Central memory CD4-positive, alpha-beta T cell (primary cell): ENCODE measurements around the gene GALR2.
A peak's percentile ranks its signal among the peaks of the same experiment; 100 is the strongest.

Source experiments
- DNase-seq: peaks from one replicate; pipeline ENCODE4 v3.0.0; 2022

GALR2 gene

DNA sequence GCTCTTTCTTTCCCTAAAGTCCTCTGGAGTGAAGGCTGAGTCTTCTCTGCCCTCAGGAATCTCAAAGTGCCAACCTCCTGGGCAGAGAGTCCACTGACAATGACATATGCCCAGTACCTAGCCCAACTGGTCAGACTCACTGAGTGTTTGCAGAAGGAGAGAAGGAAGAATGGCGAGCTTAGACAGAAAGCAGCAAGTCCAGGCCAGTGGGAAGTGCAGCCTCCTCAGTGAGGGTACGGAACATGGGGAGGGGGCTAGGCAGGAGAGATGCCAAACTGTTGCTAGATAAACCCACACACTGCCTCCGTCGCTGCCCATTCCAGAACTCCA, 28.3 kb downstream of the GALR2 start:
- no peak for DNase-seq

DNA sequence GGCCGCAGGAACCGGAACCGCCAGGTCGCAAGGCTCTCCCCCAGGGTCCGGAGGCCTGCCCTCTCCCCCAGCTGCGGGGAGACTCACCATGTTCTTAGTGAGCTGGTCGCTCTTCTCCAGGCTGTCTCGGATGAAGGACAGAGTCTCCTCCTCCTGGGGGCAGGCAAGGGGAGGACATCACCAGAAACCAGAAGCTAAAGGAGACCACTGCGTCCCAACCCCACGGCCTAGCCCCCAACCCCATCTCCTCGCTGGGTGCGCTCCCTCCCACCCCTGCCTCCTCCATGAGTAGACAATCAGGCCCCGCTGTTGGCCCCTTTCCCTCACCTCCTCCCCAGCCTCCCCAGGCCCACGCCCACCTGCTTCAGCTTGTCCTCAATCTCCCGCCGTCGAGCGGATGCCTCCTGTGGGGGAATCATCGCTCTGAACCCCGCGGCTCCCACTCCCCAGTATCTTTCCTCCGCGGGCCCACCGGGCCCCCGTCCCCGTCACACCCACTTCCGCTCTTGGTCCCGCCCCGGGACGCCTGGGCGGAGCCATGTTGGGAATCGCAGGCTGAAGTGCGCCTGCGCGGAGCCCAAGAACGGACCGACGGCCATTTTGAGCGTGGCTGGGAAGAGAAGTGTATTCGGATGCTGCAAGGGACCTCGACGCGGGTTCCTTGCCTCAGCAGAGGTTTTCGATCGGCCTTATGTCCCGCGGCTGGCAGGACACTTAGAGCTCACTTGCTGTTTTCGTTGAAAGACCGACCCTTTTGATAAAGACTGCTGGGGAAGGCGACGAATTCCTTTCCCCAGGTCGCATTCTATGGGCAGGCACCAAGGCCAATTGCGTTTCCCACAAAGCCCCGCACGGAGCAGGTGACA, 28.9 kb downstream of the GALR2 start, which contains the start of gene EXOC7:
Gene EXOC7, minus strand, starts transcription at position 514 of the 866 bp plus-strand sequence. Its CDS starts 95 bp downstream, at position 419.
- DNase-seq, result peak; percentile 91

DNA sequence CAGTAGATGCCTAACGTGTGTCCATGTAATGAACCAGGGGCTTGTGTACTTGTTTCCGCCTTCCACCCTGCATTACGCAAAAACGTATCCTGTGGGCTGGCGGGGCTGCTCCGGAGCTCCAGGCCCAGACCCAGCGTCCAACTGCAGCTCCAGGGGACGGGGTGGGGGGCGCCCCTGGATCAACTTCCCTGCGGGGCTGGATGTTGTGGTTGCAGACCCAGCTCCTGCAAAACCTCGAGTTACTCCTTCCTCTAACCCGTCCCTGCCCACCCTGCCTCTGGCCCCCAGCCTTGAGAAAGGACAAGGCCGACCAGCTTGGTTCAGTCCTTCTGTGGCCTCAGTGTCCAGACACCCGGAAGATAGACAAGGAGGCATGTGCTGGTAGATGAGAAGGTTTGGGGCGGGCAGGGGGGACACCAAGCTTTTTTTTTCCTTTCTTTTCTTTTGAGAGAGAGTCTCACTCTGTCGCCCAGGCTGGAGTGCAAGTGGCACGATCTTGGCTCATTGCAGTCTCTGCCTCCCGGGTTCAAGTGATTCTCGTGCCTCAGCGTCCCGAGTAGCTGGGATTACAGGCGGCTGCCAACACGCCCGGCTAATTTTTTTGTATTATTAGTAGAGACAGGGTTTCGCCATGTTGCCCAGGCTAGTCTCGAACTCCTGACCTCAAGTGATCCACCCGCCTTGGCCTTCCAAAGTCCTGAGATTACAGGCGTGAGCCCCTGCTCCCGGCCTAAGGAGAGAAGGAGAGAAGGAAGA, 29.7 kb downstream of the GALR2 start:
- DNase-seq, result no peak

DNA sequence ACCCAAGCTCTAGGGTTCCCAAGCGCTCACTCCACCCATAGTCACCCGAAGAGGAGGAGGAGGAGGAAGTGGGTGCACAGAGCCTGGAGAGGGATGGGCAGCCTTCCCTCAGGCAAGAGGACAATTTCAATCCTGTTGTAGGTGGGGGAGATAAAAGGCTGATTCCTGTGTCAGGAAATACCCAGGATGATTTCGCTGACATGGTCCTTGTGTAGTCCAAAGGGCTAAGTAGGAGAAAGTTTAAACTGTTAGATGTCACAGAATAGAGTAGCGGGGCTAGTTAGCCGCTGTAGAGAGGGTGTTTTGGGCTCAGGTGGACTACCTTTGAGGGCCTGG, 30.3 kb downstream of the GALR2 start:
- no peak for DNase-seq

DNA sequence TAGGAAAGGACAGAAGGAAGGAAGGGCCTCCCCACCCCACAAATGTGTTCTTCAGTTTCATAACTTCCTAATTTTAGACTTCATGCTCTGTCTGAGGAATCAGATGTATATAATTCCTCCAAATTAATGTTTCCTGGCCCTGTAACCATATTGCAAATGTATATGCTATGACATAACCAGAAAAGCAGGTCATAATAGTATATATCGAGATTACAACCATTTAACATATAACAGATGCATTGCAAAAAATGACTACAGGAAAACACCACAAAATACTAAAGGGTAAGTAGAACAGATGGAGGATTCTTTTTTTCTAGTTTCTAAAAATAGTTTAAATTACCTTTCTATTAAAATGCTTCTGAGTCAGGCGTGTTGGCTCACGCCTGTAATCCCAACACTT, 32.1 kb downstream of the GALR2 start:
- DNase-seq, result no peak

DNA sequence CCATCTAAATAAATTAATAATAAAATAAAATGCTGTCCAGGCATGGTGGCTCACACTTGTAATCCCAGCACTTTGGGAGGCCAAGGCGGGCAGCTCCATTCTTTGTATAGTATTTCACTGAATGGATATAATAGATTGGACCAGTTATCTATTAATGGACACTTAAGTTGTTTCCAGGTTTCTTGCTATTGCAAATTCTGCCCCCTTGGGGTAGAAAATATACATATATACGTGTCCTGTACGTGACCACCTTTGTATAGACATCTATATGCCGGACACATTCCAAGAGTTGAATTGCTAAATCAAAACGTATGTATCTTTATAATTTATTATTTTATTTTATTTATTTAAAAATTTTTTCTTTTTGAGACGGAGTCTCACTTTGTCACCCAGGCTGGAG, 32.9 kb downstream of the GALR2 start:
- no peak for DNase-seq

DNA sequence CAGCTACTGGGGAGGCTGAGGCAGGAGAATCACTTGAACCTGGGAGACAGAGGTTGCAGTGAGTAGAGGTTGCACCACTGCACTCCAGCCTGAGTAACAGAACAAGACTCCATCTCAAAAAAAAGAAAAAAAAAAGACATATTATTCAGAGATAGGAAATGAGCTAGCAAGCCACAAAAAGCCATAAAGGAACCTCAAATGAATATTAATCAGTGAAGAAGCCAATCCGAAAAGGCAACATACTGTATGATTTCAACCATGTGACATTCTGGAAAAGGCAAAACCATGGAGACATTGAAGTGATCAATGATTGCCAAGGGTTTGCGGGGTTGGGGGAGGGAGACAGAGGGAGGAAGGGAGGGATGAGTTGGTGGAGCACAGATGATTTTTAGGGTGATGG, 37.4 kb downstream of the GALR2 start:
- no peak for DNase-seq

DNA sequence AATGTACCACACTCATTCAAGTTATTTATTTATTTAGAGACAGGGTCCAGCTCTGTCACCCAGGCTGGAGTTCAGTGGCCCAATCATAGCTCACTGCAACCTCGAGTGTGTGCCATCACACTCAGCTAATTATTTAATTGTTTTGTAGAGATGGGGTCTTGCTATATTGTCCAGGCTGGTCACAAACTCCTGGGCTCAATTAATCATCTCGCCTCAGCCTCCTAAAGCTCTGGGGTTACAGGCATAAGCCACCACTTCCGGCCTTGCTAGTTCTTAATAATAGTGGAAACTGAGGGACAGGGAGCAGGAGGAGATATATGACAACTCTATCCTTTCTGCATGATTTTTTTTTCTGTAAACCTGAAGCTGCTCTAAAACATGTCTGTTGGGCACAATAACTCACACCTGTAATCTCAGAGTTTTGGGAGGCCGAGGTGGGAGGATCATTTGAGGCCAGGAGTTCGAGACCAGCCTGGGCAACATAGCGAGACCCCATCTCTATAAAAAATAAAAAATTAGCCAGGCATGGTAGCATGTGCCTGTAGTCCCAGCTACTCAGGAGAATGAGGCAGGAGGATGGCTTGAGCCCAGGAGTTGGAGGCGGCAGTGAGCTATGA, 40.7 kb downstream of the GALR2 start:
- DNase-seq, result no peak

DNA sequence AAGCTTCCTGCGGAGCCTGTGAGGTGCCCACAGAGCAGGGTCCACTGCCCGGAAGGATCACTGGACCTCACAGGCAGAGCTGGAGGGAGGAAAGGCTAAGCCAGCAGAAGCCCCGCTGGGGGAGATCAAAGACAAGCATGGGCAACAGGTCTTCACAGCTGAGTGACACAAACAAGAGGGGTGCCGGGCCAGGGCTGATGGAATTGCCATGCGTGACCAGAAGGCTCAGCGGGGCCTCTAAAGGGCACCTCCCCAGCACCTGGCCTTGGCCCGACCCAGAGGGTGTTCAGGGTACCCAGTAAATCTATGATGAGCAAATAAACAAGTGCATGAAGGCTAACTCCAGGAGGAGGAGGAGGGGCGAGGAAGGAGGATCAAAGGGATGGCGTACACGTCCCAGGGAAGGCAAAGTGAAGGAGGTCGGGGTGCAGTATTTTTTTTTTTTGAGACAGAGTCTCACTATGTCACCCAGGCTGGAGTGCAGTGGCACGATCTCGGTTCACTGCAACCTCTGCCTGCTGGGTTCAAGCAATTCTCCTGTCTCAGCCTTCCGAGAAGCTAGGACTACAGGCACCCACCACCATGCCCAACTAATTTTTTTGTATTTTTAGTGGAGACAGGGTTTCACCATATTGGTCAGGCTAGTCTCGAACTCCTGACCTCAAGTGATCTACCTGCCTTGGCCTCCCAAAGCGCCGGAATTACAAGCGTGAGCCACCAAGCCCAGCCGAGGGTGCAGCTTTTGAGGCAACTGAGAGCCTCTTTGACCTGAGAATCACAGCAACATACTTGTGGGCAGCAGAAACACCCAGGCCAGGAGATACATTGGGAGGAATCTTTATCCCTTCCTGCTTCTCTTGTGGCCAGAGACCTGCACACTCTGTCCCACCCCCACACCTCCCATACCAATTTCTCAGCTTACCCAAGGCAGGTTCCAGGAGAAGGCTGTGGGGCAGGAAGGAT, 45.1 kb downstream of the GALR2 start:
- DNase-seq, result no peak

DNA sequence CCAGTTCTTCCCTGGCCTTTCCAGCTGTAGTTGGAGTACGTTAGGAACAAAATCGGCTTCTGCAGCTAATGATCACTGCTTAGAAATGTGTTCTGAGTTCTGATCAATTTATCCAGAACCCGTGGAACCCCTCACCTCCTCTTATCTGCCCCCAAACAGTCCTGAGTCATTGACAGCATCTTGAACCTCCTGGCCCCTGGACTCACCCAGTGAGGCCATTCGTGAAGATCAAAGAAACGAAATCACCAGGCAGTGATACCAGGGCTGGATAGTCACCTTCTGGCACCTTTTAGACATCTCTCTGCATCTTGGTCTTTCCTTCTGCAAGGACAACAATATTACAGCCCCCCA, 46.1 kb downstream of the GALR2 start:
- no peak for DNase-seq

DNA sequence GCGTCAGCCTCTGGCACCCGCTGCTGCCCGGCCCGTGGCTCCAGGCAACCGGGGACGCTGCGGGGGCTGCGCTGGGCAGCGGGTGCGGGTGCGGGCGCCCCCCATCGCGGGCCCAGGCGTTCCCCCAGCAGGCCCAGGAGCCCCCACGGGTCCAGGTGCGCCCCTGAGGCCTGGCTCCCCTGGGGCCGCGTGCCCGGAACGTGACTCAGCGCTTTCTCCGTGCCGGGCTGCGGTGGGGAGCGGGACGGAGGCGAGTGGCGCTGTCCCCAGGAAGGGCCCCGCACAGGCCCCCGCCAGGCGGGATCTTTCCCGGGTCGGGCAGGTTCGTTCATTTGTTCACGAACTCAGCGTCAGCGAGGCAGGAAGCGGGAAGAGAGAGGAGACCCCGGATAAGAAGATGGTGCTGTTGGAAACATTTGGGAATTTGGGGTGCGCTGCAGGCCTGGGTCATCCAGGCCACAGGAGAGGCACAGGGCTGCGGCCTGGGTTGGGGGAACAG, 47.4 kb downstream of the GALR2 start:
- no peak for DNase-seq

DNA sequence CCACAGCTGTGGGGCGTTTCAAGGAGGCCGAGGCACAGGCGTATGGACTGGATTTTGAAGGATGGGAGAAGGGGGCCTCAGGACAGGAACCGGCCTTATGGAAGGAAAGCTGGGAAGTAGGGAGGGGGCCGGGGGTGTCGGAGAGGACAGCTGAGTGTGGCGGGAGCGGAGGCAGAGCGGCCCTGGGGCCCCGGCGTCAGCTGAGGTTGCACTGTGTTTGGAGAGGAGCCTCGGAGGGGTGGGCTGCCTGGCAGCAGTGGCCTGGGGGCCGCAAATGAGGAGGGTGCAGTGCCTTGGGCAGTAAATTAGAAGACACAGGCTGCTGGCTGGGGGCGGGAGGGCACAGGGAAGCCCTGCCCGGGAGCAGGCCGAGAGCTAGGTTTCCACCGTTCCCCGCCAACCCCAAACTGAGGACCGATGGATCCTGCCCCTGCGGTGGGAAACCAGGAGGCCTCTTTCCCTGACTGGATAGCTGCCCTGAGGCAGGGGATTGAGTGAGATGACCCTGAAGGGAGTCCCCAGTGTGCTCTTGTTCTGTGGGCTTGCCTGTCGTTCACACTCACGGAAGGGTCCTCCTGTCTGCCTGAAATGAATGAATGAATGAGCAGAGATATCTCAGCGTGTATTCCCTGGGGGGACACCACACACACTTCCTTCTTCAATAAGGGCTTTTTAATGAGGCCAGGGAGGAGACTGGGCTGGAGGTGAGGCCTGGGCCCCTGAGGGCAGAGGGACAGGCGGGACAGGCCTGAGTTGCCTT, 48.0 kb downstream of the GALR2 start:
- no peak for DNase-seq

DNA sequence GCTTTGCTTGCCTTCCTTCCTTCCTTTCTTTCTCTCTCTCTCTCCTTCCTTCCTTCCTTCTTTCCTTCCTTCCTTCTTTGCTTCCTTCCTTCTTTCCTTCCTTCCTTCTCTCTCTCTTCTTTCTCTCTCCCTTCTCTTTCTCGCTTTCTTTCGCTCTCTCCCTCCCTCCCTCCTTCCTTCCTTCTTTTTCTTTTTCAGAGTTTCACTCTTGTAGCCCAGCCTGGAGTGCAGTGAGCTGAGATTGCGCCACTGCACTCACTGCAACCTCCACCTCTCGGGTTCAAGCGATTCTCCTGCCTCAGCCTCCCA, 48.6 kb downstream of the GALR2 start:
- no peak for DNase-seq

DNA sequence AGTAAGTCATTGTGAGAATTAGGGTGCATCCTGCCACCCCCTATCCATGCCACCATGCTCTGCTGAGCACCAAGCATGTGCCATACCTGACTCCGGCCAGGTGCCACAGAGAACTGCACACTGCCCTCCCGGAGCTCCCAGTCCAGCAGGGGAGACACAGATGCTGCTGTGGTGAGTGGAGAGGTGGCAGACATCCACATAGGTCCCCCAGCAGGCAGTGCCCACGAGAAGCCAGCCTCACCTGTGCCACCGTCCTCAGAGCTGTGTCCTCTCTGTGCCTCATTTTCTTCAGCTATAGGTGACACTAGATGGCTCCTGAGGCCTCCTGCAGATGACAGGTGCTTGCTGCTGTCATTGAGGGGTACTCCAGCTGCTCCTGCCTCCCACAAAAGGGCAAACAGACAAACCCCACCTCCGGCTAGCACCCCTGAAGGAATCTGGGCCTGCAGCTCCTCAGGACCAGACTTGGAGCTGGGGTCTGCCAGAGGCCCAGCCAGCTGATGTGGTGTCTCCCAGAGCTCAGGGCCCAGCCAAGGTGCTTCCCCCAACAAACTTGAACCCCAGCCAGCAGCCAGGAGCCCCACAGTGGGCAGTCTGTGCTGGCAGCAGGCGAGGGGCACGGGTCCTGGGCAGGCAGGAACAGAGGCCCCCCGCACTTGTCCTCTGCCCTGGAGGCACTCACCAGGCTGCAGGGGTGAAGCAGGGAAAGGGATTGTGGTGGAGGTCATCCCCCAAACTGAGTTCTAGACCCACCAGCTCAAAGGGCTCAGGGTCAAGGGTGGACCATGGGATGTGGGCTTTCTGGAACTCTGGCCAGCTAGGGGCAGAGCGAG, 49.4 kb downstream of the GALR2 start:
- DNase-seq, result no peak

DNA sequence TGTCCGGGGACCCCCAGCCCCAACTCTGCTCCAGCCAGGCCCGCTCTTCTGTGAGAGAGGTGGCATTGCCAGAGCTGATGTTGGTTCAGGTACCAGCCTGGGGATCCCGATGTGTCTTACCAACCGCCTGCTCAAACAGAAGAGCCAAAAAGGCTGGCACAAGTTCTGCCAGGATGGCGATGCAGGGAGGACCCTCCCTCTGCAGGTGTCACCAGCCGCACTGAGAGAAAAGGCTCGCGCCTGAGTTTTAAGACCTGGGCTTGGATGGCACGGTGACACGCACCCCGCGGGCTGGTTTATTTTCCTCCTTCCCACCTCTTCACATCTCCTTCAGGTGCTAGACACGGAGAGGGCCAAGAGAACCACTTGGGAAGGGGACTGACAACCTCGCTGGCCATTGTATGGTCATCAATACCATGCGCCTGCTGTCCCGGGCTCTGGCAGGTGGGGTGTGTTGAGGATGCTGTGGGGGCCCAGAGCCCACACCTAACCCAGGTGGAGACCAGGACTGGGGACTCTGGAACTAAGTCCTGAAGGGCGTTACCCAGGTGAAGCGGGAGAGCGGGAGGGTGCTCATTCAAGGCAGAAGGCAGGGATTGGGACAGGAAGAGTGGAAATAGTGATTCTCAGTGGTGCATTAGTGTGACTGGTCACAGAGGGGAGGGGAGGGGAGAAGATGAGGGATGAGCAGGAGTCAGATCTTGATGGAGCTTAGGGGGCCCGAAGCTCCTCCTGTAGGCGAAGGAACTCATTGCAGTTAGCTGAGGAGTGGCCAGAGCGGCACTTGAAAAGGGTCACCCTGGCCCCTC, 50.2 kb downstream of the GALR2 start:
- no peak for DNase-seq

DNA sequence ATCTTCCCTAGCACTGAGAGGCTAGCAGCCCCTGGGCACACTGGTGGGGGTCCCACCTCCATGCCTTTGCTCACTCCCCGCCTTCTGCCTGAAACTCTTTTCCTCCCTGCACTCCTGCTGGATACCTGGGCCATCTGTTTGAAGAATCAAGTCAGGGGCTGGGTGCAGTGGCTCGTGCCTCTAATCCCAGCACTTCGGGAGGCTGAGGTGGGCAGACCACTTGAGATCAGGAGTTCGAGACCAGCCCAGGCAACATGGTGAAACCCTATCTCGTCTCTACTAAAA, 50.8 kb downstream of the GALR2 start:
- DNase-seq, result no peak

DNA sequence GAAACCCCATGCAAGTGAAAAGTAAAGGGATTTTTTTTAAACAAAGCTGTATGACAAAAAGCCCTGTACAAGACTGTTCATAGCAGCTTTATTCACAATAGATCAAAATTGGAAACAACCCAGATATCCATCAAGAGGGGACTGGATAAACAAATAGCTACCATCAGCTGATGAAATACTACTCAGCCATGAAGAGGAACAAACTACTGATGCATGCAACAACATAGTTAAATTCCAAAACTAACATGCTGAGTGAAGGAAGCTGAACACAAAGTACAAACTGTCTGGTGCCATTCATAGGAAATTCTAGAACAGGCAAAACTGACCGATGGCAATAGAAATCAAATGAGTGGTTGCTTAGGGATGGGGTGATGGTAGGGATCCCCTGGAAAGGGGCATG, 51.3 kb downstream of the GALR2 start:
- DNase-seq, result no peak
